GM12875 (cell line): Measurements from ENCODE around the gene ADGRL3.

Experiments used
- H3K4me3 ChIP-seq: one replicate; pipeline ENCODE4 v1.5.1; 2011; ENCODE audit warnings: low read depth, low read length, control low read depth
- TF ChIP-seq, protein P1 (sequence below): IDR thresholded peaks from 2 replicates; pipeline ENCODE4 v1.5.1; 2011; ENCODE audit warnings: low read depth, mild to moderate bottlenecking, control low read depth, inconsistent platforms, low read length, moderate library complexity, borderline replicate concordance; ENCODE audit not compliant: insufficient read depth

ADGRL3 gene

DNA sequence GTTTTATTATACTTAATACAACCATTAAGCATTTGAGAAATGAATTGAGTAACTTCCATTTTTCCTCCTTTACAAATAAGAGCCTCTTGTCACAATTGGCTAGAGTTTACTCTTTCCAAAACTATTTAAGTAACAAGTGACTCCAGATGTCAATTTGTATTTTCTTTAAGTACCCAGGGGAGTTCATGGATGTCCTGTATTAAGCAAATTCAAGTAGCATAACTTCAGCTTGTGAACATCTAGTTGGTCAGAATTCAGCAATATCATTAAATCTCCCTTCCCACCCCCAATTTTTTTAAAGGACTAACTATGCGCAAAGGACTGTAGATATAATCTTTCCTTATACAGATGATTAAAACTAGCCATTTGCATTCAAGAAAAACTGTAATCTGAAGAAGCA, 1.4 kb upstream of the ADGRL3 start:
- TF ChIP-seq, protein P1, sequence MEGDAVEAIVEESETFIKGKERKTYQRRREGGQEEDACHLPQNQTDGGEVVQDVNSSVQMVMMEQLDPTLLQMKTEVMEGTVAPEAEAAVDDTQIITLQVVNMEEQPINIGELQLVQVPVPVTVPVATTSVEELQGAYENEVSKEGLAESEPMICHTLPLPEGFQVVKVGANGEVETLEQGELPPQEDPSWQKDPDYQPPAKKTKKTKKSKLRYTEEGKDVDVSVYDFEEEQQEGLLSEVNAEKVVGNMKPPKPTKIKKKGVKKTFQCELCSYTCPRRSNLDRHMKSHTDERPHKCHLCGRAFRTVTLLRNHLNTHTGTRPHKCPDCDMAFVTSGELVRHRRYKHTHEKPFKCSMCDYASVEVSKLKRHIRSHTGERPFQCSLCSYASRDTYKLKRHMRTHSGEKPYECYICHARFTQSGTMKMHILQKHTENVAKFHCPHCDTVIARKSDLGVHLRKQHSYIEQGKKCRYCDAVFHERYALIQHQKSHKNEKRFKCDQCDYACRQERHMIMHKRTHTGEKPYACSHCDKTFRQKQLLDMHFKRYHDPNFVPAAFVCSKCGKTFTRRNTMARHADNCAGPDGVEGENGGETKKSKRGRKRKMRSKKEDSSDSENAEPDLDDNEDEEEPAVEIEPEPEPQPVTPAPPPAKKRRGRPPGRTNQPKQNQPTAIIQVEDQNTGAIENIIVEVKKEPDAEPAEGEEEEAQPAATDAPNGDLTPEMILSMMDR, result no peak
- H3K4me3 ChIP-seq, result no peak overlapping the region

DNA sequence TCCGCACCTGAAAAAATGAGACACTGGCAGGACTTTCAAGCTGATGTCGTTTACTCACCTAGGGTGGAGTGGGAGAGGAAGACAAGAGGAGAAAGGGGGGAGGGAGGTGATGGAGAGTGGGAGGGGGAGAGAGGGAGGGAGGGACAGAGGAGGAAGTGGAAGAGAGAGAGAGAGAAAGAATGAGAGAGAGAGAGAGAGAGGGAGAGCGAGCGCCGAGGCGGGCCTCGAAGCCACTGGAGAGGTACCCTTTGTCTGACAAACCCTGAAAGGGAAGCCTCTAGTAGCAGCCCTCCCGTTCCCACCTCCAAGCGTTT, 296 bp upstream of the ADGRL3 start:
- no peak overlapping the region for H3K4me3 ChIP-seq
- TF ChIP-seq, protein P1, result no peak

DNA sequence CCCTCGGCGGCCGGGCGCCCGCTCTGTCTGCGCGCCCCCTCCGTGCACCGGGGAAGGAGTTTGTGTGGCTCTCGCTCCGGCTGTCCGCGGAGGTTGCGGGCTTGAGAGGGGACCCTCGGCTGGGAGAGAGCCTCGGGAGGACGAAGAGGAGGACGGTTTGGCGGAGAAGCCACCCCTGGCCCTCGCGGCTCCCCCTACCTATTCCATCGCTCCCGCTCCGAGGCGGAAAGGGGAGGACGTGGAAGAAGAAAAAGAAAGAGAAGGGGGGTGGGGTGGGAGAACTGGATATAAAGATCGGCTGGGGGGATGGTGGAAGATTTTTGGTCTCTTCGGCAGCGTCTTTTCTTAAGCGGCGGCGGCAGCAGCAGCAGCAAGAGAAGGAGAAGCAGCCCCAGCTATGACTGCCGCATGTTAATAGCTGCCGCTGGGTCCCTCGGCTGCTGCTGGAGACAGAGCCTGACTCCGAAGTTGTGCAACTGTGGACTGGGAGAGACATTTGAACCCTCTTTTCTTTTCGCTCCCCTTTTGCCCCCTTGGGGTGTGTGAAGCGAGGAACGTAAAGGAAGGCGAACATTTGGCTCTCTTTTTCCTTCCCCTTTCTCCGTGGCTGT, 895 bp downstream of the ADGRL3 start:
- TF ChIP-seq, protein P1, result no peak
- no peak overlapping the region for H3K4me3 ChIP-seq

DNA sequence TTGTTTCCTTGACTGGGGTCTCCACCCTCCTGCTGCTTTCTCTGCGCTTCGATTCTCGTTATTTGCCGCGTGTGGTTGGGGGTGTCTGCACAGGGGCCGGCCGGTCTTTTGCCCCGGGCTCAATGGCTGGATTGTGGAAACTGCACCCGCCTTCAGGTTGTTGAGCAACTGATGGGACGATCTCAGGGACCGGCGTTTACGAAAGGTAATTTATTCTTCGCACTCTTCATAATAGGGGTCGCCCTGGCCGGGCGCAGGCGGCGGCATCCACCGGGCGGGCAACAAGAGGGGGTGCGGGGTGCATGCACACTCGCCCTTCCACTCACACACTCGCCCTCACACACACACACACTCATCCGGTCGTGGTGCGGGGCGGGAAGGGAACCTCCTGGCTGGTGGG, 1.4 kb downstream of the ADGRL3 start:
- H3K4me3 ChIP-seq, result no peak overlapping the region
- TF ChIP-seq, protein P1, result no peak

DNA sequence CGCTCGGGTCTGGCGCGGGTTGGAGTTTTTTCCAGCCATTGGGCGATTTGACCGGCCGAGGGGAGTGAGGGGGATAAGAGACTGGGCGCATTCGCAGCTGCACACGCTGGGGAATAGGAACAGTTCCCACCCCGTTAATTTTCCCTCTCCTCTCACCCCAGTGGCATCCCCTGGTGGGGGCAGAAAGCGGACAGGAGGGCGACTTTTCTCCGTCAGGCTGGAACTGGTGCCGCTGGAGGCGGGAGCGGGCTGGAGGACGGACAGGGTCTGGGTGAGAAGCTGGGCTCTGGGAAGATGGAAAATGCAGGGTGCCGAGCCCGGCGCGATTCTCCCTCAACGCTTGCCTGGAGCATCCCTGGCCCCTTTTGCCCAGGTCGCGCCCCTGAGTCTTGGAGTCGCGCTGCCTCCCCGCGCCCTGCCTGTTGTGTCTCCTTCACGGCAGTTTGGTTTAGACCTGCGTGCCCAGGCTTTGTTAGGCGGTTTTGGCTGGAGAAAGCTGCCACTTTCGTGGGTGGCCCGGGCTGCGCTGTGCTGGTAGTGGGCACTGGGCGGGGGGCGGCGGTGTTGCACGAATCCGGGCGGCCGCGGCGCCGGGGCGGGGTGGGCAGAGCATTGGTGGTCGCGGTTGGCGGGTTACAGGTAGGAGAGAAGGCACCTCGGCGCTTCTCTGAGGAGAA, 2.0 kb downstream of the ADGRL3 start:
- no peak overlapping the region for H3K4me3 ChIP-seq
- TF ChIP-seq, protein P1, result no peak

DNA sequence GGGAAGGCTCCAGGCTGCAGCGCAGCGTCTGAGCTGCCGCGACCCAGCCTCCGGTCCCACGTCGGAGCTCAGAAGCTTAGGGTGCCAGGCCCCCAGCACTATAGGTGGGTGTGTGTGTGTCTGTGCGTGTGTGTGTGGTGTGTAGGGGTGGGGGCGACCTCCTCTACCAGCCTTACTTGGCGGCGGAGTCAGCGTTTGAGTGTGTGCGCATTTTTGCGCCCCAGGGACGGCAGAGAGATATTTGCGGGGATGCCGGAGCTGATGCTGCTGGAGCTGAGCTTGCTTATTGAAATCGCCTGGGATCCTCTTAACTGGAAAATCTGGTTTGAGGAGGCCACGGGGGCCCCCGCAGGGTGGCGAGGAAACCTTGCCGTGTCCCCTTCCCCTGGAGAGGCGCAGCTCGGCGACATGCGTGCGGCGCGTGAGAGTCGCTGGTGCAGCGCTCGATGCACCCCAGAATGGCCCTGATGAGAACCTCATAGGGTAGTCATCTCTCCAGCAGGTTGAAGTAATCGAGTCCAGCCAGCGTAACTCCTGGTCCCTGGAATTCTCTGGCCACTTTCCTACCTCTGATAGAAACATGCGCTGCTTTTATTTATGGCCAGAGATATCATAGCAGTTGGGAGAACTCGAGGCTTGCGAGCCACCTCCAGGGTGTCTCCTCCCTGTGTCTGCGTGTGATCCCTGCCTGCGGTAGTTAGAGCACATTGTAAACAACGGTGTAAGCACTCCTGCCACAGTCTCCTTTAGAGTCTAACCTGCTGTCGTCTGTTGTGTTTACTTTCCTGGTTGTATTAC, 2.7 kb downstream of the ADGRL3 start:
- no peak overlapping the region for H3K4me3 ChIP-seq
- TF ChIP-seq, protein P1, result no peak

DNA sequence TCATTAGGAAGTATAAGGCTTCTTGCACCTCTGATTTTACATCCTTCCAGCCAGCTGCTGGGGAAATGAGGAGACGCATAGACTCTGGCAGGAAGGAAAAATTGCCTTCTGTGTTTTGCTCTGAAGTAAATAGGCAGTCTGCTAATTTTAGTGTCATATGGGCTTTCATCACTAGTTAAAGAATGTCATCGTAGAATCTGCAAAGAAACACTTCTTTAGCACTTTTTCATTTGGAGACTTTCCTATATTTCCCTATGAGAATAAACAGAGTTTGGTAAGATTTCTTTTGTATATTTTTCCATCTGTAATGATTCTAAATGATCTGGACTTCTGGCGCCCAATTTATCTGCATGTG, 3.3 kb downstream of the ADGRL3 start:
- TF ChIP-seq, protein P1, result no peak
- H3K4me3 ChIP-seq, result no peak overlapping the region
